ENCODE data around the gene ZFAND3.
"Not testable (repeated sequence)": the region's sequence is repeated elsewhere in the genome, so short reads cannot be mapped to it uniquely, and the experiment has no call there.

Gene ZFAND3

DNA sequence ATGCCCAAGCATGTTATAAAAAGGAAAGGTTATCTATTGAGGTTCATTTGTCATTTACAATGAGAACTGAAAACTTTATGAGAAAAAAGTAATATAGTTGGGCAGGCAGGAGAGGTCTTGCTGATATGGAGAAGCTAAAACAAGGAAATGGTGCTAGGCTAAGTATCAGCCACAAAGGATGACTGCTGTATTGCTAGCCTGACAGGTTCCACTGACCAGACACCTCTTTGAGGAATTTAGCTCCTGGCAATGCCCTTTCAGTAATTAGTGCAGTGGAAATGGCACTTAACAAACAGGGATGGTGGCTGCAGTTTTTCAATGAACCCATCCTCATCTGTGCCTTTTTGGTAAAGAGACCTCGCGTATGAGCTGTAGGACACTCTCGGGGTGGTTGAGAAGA is 284.4 kb downstream of the ZFAND3 start:
- no peak for DNase-seq

DNA sequence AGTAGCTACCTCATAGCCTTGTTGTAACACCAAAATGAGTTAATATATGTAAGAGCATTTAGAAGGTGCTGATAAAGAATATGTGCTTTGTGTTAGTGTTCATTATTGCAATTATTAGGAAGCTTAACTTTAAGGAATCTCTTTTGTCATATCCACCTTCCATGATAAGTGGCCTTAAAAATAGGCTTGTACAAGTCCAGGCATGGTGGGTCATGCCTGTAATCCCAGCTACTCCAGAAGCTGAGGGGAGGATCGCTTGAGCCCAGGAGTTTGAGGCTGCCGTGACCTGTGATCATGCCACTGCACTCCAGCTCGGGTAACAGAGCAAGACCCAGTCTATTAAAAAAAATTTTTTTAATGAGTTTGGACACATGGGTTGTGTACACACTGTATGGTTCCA is 285.5 kb downstream of the ZFAND3 start:
- no peak for DNase-seq

DNA sequence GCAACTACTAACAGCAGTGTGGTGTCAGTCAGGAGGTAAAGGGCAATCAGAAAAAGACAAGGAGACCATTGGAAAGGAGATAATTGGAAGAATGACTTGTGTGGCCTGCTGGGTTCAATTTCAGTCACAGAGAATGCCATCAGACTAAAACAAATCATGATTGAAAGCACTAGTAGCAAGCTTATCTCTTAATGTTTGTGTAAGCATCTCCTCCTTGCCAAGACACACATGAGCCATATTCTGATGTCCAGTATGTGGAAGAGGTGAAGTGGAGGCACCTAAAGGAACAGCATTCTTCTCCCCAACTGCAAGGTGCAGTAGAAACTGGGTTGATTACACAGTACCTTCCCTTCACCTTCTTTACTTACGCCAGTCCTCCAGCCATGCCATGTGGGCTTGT is 287.5 kb downstream of the ZFAND3 start:
- DNase-seq, result no peak

DNA sequence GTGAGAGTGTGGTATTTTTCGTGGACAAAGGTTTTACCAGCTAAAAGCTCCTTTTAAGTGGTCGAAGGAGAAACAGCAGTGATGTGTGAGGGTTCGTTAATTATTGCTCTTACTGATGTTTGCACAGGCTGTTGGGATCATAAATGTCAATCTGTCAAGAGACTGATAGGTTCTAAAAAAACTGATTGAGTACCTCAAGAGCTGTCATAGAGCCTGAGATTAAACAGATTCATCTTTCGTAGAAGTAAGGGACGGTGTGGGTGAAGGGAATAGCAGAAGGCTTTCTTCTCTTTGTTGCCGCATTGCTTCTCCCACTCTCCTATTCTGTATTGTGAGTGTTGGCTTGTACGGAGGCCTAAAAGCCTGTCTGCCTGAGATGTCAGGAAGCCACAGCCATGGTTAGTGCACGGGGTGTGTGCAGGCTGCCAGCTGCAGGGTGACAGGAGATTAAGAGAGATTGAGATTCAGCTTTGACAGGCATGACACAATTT is 291.0 kb downstream of the ZFAND3 start:
- no peak for DNase-seq

DNA sequence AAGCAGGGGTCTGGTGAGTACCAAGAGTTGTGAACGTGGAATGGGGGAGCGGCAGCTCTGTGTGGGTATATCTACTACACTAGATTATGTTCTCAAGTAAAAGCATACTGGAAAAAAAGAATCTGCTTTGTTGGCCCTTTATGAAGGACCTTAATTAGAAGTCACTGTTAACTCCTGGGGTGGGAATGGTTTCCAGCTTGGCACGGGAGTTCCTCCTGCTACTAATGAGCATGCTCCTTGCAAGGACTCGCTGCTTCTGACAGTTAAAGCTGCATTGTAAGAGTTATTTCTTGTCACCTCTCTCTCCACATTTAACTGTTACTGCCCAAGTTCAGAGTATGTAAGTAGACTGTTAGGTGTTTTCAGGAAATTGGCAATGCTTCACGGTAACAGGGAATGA is 292.7 kb downstream of the ZFAND3 start:
- DNase-seq, result no peak

DNA sequence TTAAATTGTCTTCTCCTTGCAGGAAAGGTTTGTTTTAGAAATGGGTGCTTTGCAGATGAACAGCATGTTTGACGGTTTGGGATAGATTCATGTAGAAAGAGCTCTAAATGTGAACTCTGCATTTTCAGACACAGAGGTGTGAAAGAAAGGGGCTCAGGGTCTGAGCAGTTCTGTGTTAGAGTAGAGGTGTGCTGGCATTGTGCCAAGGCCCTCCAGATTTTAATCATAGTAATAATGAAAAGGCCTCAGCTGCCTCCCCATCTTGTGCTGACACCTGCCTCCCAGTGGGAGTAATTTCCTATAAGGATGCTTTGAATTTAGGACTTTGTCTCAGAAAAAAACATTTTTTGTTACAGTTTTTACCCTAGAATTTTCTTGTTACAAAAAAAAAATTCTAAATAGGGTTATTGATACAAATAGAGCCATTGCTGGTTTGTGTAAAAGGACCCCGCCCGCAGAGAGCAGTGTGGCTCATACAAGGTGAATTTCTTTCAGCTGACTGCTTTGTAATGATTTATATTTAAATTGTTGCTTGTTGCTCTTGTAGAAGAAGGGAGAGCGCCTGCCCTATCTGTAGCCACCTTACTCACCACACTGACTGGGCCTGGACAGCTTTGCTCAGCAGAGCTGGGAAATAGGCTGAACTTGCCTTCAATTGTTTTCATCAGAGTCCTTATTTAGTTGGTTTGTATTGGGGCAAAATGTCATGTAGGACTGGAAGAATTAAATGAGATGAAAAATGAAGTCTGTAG is 294.5 kb downstream of the ZFAND3 start:
- no peak for DNase-seq

DNA sequence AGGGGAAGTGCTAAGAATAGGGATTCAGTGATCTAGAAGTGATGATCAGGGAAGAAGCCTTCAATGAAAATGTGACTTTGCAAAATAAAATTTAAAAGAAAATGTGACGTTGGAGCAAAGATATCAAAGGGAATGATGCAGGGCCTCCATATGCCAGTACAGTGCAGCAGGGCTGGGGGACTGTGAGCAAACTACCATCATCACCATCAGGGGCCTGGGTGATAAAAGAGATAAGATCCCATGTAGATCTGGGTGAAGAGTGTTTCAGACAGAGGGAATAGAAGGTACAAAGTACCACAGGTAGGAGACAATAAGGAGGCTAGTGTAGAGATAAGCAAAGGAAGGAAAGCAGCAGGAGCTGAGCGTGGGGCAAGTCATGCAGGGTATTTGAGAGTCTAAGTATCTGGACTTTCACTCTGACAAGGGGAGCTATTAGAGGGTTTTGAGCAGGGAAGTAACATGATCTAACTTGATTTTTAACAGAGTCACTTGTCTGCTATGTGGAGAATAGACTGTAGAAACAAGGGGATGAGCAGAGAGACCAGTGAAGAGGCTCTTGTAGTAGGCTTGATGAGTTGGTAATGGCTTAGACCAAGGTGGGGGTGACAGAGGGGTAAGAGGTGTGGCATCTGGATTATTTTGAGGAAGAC is 295.6 kb downstream of the ZFAND3 start:
- no peak for DNase-seq

DNA sequence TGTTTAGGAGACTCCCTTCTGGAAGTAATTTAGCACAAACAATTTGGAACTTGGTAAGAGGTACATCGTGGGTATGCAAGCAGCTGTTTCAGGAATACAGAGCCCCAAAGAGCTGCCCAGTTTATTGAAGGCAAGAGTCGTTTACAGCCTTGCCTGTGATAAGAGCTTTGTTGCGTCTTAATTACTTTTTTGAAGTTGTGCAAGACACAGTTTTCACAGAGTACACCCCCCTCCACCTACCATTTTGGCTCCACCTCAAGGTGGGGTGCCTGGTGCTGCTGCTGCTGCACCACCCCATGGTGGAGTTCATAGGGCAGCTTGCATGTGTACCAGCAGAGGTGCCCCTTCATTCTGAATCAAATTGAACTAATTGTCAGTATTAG is 296.1 kb downstream of the ZFAND3 start:
- DNase-seq, result no peak

DNA sequence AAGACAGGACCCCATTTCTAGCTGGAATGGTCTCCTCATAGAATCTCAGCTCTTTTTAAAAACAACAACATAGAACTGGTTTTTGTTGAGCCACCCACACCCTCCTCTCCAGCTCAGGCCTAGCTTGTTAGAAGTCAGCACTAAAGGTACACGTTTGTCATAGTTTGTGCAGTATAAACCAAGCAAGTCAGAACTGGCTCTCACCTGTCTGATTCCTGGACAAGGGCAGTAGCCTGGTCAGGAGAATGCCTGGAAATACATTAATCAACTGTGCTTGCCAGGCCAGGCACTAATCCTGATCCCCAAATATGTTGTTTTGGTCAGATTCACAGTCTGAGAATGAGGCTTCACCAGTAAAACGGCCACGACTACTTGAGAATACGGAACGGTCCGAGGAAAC is 296.7 kb downstream of the ZFAND3 start:
- no peak for DNase-seq

DNA sequence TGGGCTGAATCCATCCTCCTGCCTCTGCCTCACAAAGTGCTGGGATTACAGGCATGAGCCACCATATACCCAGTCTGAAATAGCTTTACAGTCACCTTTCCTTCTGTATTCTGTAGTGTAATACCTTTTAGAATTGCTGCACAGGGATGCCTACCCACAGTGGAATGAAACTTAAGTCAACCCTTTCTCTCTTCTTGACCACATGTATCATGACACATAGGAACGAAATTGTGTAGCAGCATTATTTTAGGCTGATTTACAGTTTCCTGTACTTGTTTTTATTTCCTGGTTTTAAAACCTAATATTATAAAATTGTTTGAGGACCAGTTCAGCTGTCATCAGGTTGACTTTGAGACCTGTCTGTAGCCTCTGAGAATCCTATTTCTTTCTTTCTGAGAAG is 297.8 kb downstream of the ZFAND3 start:
- DNase-seq, result no peak

DNA sequence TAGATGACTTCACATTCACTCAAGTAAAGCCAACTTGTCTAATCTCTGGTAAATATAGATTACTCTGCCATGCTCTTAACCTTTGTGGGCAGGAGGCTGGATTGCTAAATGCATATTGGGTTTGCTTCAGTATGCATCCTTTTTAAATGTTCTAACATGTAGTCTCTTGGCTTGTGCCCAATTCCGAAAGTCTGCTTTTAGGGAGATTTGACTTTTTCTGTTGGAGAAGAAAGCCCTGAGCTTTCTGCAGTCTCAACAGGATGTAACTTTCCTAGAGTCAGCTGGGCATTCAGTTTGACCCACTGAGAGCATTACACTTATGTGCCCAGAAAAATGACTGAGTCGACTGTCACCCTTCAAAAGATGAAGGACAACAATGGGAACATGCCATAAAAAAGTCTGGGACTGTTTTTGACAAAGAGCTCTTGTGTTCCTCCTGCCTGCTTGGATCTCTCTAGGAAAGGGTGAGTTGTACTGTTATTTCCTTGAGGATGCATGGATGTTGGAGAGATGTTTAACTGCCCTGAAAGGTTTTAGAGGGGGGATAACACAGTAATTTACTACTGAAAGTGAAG is 299.4 kb downstream of the ZFAND3 start:
- no peak for DNase-seq

DNA sequence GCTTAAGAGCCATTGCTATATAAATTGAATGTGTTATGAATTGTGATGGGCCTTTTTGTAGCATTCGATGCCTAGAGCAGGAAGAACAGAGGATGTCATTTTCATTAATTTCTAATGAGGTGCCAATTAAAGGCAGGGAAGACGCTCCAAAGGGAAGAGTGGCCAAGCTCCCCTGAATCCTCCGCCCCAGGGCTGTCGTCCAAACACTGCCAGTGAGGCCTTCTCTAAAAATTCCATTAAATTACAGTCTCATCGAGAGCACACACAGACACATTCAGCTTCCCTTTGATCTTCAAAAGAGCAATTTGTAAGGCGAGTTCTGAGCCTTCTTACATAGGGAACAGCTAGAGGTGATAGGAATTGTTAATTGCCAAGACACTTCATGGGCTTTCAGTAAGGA is 300.0 kb downstream of the ZFAND3 start:
- DNase-seq, result no peak

DNA sequence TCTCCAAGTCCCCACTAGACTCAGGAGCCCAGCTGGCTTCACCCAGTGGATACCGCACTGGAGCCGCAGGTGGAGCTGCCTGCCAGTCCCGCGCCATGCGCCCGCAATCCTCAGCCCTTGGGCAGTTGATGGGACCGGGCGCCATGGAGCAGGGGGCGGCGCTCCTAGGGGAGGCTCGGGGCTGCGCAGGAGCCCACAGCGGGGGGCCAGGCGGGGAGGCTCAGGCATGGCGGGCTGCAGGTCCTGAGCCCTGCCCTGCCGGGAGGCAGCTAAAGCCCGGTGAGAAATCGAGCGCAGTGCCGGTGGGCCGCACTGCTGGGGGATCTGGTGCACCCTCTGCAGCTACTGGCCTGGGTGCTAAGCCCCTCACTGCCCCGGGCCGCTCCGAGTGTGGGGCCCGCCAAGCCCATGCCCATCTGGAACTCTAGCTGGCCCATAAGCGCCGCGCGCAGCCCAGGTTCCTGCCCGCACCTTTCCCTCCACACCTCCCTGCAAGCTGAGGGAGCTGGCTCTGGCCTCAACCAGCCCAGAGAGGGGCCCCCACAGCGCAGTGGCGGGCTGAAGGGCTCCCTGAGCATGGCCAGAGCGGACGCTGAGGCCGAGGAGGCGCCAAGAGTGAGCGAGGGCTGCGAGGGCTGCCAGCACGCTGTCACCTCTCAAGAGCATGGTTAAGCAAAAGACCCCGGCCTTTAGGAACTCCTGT is 304.8 kb downstream of the ZFAND3 start:
- DNase-seq, result not testable (repeated sequence)

DNA sequence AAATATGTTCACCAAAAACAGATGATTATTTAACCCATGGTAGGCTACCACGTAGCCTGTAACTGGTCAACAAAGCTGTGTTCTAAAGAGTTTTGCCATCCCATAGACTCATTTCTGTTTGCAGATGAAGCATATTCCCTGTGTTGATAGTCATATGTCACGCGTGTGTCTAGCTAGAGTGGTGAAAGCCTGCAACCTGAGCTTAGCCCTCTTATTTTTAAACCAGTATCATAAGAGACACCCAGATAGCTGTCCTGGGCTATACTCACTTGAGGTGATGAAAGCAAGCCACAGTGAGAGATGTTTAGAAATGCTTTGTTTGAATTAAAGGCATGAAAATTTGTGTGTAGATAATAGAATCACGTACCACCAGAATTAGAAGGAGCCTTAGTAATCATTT is 307.8 kb downstream of the ZFAND3 start:
- DNase-seq, result no peak

DNA sequence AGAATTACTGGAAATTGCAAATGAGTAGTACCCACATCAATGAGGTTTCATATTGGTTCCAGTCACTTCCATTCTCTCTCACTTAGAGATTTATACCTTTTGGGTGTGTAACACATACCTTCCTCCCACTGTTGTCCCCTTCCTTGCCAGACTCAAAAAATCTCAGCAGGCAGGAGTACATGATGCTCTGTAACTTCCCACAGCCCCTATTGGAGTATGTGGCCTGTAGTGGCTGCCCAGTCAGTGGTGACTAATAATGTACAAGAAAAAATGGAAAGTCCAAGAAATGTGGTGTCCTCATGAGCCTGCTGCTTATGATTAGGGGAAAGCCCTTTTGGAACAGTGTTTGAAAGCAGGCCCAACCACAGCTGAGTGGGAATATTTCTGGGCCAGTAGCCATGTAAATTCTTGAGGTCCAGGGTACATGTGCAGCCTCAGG is 312.0 kb downstream of the ZFAND3 start:
- DNase-seq, result no peak

DNA sequence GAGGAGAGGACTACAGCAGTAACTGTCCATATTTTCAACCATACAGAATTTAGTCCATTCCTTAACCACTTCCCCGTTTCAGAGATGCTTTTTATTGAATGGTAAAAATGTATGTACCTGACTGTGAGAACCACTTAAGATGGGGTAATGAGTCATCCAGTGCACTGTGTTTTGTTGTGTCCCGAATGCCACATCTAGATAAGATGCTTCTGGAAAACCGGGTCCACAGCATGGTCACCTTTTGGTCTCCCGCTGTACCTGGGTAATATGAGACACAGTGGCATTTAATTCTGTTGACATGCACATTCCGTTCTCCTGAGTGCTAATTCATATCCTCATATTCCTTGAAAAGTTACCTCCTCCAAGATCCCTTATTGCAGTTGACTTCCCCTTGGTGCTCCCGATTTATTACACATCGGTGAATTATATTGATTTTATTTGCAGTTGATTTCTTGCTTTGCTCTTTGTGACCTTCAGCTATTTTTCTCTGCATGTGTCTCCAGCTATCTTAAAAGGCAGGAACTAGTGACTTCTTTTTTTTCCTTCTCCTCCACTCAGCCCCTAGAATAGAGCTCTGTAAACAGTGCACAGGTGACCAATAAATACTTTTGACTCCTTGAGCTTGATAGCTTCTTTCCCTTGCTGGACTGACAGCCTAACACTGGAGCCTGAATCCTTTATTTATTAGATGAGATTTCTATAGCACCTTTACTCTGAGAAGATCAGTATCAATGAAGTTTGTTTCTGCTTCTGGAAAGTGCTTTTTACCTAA is 314.6 kb downstream of the ZFAND3 start:
- no peak for DNase-seq

DNA sequence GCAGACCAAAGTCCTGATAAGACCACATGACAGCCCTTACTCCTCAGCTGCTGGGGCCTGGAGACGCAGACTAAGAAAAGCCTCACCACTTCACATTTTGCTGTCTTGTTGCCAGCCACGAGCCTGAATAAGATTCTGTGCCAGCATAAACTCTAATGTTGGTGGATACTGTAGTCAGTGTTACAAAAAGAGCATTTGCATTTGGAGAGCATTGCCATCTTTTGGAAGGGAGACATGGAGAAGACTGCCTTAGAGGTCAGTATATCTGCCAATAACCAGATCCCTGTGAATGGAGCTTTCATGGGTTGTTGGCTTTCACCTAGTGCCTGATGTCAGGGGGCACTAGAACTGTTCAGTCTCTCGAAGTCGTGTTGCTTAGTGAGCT is 315.2 kb downstream of the ZFAND3 start:
- DNase-seq, result no peak

DNA sequence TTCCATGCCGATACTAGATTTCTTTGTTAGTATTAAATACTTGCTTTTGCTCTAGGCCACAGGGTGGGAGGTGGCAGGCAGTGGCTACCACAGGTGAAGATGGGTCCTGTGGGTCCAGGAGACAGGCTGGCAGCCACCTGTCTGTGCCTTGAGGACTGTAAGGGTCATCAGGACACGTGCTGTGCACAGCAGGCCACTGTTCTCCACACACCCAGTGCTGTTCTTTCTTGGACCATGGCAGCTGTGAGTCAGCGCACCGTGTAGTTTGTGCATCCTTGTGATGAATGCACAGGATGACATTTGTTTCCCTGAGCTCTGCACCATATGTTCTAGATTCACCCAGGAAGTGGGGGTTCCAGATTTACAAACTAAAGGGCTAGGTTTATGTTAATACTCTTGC is 317.0 kb downstream of the ZFAND3 start:
- no peak for DNase-seq

DNA sequence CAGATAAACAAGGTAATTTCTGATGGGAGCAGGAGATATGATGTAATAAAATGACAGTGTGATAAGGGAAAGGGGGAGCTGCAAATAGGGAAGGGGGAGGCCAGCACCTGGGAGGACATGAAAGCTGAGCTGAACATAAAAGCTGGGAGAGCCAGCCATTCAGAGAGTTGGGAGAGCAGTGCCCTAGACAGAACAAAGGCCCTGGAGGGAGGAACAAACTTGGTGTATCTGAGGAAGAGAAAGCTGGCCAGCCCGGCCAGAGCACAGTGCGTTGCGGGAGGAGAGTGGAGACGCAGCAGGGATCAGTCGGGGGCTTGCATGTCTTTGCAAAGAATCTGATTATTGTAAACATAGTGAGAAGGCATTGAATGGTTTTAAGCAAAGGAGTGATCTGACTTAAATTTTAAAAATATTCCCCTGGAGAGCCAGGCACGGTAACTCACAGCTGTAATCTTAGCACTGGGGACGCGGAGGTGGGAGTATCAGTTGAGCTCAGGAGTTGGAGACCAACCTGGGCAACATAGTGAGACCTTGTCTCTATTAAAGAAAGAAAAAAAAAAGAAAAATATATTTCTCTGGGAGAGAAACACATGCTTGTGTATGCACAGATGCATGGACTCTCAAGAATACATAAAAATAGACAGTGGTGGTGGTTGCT is 318.2 kb downstream of the ZFAND3 start:
- no peak for DNase-seq

DNA sequence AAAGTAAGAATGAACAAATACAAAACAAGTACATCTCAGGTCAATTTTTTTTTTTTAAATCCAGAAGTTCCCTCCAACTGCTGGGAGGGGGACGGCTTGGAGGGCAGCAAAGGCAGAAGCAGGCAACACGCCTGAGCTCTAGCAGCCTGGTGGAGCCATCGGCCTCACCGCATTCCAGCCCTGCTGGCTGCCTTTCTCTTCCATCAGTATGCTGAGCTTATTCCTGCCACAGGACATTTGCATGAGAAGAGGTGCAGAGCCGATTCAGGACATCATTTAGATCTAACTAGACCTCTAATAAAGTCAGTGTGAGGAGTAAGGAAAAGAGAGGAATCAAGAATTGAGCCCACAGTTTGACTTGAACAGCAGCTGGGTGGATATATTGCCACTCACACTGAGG is 318.8 kb downstream of the ZFAND3 start:
- no peak for DNase-seq

DNA sequence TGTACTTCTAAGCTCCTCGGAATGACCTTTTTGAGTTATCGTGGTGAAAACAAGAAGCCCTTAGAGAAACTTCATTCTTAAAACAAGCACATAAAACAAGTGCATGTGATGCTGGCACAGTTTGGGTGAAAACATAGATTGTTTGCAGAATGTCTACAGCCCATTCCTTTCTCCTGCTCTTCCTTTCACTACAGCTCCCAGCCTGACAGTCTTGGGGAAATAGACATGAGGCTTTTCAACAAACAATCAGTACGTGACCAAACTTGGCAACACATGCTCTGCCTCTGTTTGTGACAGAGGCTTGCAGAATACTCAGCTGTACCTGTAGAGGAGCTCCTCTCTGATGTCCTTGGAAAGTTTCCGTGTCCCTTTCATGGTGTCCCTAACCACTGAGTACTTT is 321.6 kb downstream of the ZFAND3 start:
- DNase-seq, result no peak

DNA sequence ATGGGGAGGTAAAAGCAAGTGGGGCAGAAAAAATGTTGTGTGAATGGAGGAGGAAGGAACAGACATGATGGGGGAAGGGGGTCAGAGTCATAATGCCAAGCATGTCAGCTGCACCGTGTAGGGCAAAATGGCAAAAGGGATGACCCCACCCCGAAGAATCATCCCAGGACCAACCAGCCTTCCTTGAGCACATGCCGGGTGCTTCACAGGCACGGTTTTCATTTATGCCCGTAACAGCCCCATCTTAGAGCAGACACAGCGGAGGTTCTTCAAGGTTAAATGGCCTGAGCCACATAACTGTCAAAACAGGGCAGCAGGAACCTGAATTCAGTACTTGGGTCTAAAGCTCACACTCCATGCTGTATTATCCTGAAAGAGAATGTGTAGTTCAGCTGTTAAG is 322.2 kb downstream of the ZFAND3 start:
- DNase-seq, result no peak

Data from CD4-positive, alpha-beta T cell treated with Interleukin-4 for 1 hour (primary cell).